Neural crest cell (in vitro differentiated cells): ENCODE measurements around the gene RPLP2. TPM values are rescaled to one million over a fixed set of nuclear protein-coding genes. Genes with fewer than 3 reads are reported as not detected.
A peak's percentile ranks its signal among the peaks of the same experiment; 100 is the strongest.

Experiments used
- DNase-seq: peaks from one replicate; pipeline ENCODE4 v3.0.0; 2021; ENCODE audit warnings: low read depth, mixed read lengths, low spot score
- H3K27ac Mint-ChIP-seq: one replicate; pipeline ENCODE4 v1.8.0; 2021; ENCODE audit warnings: mild to moderate bottlenecking, mixed read lengths; ENCODE audit not compliant: unreplicated experiment
- H3K27me3 Mint-ChIP-seq: 2 replicates; pipeline ENCODE4 v1.8.0; 2021; ENCODE audit warnings: low read depth, mild to moderate bottlenecking, mixed read lengths
- H3K36me3 Mint-ChIP-seq: 2 replicates; pipeline ENCODE4 v1.8.0; 2021; ENCODE audit warnings: low read depth, mild to moderate bottlenecking, mixed read lengths
- H3K4me1 Mint-ChIP-seq: 2 replicates; pipeline ENCODE4 v1.8.0; 2021; ENCODE audit warnings: mixed read lengths
- H3K4me3 Mint-ChIP-seq: one replicate; pipeline ENCODE4 v1.8.0; 2021; ENCODE audit warnings: mild to moderate bottlenecking, mixed read lengths
- H3K9me3 Mint-ChIP-seq: 2 replicates; pipeline ENCODE4 v1.8.0; 2021; ENCODE audit warnings: mixed read lengths
- CTCF ChIP-seq: fragments of 200-600 bp; sonication (generic); conservative IDR thresholded peaks from 2 replicates; pipeline ENCODE4 v1.5.0; 2021; ENCODE audit warnings: antibody characterized with exemption, mild to moderate bottlenecking
- total RNA-seq: library from RNA; stranded (reverse); gene quantifications from 2 replicates; pipeline ENCODE4 v1.2.1, GENCODE V29; 2021

Gene RPLP2
- total RNA-seq, 1 donor from 2014 or later, result 1,810 TPM

- peaks cover 53% of the 10 kb centered on the region for H3K27me3 Mint-ChIP-seq
- no peak for TF ChIP-seq CTCF
- no peak overlapping the region for H3K27ac Mint-ChIP-seq
- no peaks in the 10 kb centered on the region for H3K36me3 Mint-ChIP-seq
- H3K4me3 Mint-ChIP-seq, result peak overlapping the region; percentile 73
- no peak for DNase-seq
- peaks cover 21% of the 10 kb centered on the region for H3K4me1 Mint-ChIP-seq
- H3K9me3 Mint-ChIP-seq, result no peaks in the 10 kb centered on the region
Measured at GRCh38 chr11:826836-827145, 17.0 kb downstream of the RPLP2 start.

- H3K4me3 Mint-ChIP-seq, result peak overlapping the region; percentile 72
- DNase-seq, result no peak
- H3K27me3 Mint-ChIP-seq, result peaks cover 58% of the 10 kb centered on the region
- no peak overlapping the region for H3K27ac Mint-ChIP-seq
- no peak for TF ChIP-seq CTCF
- H3K36me3 Mint-ChIP-seq, result no peaks in the 10 kb centered on the region
- peaks cover 21% of the 10 kb centered on the region for H3K4me1 Mint-ChIP-seq
- no peaks in the 10 kb centered on the region for H3K9me3 Mint-ChIP-seq
Measured at GRCh38 chr11:827146-827896, 17.6 kb downstream of the RPLP2 start.

- Mint-ChIP-seq H3K36me3 (no peaks in the 10 kb centered on the region), H3K27me3 (peaks cover 60% of the 10 kb centered on the region), H3K9me3 (no peaks in the 10 kb centered on the region), H3K4me3 (peak within 1 kb of the TSS; percentile 81), H3K4me1 (peaks cover 21% of the 10 kb centered on the region), H3K27ac (no peak within 1 kb of the TSS)
- no peak for DNase-seq
- TF ChIP-seq CTCF, result no peak
Measured at GRCh38 chr11:827897-828192, 18.1 kb downstream of the RPLP2 start, which contains the start of gene CRACR2B. Gene CRACR2B, plus strand, starts transcription at chr11:827919. Its CDS starts 689 bp downstream, at chr11:828608.

- no peaks in the 10 kb centered on the region for H3K9me3 Mint-ChIP-seq
- peak overlapping the region; percentile 81 for H3K4me3 Mint-ChIP-seq
- peaks cover 60% of the 10 kb centered on the region for H3K27me3 Mint-ChIP-seq
Measured at GRCh38 chr11:828506-829175, 18.9 kb downstream of the RPLP2 start.

GRCh38 chr11:829176-829846 is 19.5 kb downstream of the RPLP2 start:
- Mint-ChIP-seq H3K9me3 (no peaks in the 10 kb centered on the region), H3K27me3 (peaks cover 63% of the 10 kb centered on the region), H3K27ac (no peak overlapping the region), H3K4me3 (peak overlapping the region; percentile 81), H3K4me1 (peaks cover 28% of the 10 kb centered on the region), H3K36me3 (no peaks in the 10 kb centered on the region)
- no peak for TF ChIP-seq CTCF
- DNase-seq, result no peak

More at GRCh38 chr11:828506-829175, 18.9 kb downstream of the RPLP2 start:
- H3K27ac Mint-ChIP-seq, result no peak overlapping the region
- no peak for DNase-seq
- no peaks in the 10 kb centered on the region for H3K36me3 Mint-ChIP-seq
- no peak for TF ChIP-seq CTCF
- H3K4me1 Mint-ChIP-seq, result peaks cover 22% of the 10 kb centered on the region
